ENCODE measurements around the gene TTC7B. TPM values are rescaled to one million over a fixed set of nuclear protein-coding genes. Genes with fewer than 3 reads are reported as not detected.

TTC7B gene
- total and polyA plus RNA-seq, 2 of the 13 experiments (the other 11 are each of a cell fraction or from before 2014, with no cell fraction given) = 1.3 to 3.2 TPM

DNA sequence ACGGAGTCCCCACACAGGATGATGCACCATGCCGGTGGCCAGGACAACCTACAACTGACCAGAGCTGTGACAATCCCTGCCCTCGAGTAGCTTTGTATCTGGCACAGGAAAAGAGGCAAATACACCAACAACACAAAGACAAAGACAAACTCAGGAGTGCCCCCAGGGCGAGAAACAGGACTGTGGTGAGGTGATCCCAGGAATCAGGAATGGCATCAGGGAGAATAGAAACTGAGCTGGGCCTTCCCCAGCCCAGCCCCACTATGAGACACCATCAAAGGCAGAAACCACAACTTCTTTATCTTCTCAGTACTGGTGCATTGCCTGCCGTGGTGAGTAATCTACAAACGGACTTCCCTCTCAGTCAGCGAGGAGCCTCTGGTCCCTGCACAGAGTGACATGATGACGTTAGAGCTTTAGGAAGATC, 157.7 kb downstream of the TTC7B start:
- POLR2A ChIA-PET = no interaction called here
- intact Hi-C loops (cut with micrococcal nuclease; ENCODE audit: unreplicated experiment) = no loop called here
- H3K36me3 ChIP-seq (replicated peaks in 1 of 2; ENCODE audit: control insufficient read depth in 1 of 2, insufficient read depth in 2 of 2, low read length in 2 of 2) = no peaks in the 10 kb centered on the region
- H2AFZ ChIP-seq (ENCODE audit: low read length) = no peak overlapping the region
- no peak overlapping the region for H3K4me2 ChIP-seq (ENCODE audit: low read depth, low read length)
- no peaks in the 10 kb centered on the region for H3K27me3 ChIP-seq (ENCODE audit: control insufficient read depth in 1 of 2, insufficient read depth in 2 of 2, low read length in 2 of 2)
- 27% methylated on average over 8 of the region's 8 CpGs for WGBS (ENCODE audit: low lambda C conversion rate)
- in situ Hi-C loops (cut with HindIII; ENCODE audit: extremely low pct_ligation_motif_present, low pct_unique_long_range_greater_than_20kb) = no loop called here
- H3K4me3 ChIP-seq (replicated peaks in 1 of 3; ENCODE audit: insufficient read depth in 1 of 3, low read depth in 2 of 3, low read length in 3 of 3) = no peak overlapping the region
- H3K27ac ChIP-seq (ENCODE audit: extremely low read length, insufficient read depth, low read length) = no peak overlapping the region
- FAIRE-seq (no peak), DNase-seq (ENCODE audit: low spot score) (no peak), ATAC-seq (no peak)
- H3K79me2 ChIP-seq (ENCODE audit: insufficient read depth, low read length) = no peaks in the 10 kb centered on the region
- no peaks in the 10 kb centered on the region for H3K9me3 ChIP-seq (ENCODE audit: low read length)
- BruUV-seq (replicated peaks) = no TSS peak
- CTCF ChIA-PET (ENCODE audit: low intra/inter-chr PET ratio, low total read pairs) = no interaction called here
- no peaks in the 10 kb centered on the region for H4K20me1 ChIP-seq (ENCODE audit: insufficient read depth, low read length)
- H3K4me1 ChIP-seq (ENCODE audit: insufficient read depth, low read length) = peaks cover 12% of the 10 kb centered on the region
- H3K9ac ChIP-seq (ENCODE audit: insufficient read depth, low read depth, low read length) = no peak overlapping the region
- no peak for TF ChIP-seq ZNF550 (CRISPR knock-in tag; IDR thresholded peaks at IDR 0.05; ENCODE audit: borderline replicate concordance)
- no peak for TF ChIP-seq ZNF17 (CRISPR knock-in tag; IDR thresholded peaks at IDR 0.05)
- TF ChIP-seq ZNF672 (CRISPR knock-in tag; IDR thresholded peaks at IDR 0.05) = no peak
- TF ChIP-seq ZNF776 (CRISPR knock-in tag; IDR thresholded peaks at IDR 0.05) = no peak
- no peak for TF ChIP-seq ZFP90 (CRISPR knock-in tag; IDR thresholded peaks at IDR 0.05; ENCODE audit: borderline replicate concordance)
- TF ChIP-seq SOX13 (IDR thresholded peaks at IDR 0.05) = no peak
- TF ChIP-seq SOX13 (CRISPR knock-in tag; conservative IDR thresholded peaks at IDR 0.05 in 1 of 2, IDR thresholded peaks at IDR 0.05 in 1 of 2) = no peak
- TF ChIP-seq, protein P1, sequence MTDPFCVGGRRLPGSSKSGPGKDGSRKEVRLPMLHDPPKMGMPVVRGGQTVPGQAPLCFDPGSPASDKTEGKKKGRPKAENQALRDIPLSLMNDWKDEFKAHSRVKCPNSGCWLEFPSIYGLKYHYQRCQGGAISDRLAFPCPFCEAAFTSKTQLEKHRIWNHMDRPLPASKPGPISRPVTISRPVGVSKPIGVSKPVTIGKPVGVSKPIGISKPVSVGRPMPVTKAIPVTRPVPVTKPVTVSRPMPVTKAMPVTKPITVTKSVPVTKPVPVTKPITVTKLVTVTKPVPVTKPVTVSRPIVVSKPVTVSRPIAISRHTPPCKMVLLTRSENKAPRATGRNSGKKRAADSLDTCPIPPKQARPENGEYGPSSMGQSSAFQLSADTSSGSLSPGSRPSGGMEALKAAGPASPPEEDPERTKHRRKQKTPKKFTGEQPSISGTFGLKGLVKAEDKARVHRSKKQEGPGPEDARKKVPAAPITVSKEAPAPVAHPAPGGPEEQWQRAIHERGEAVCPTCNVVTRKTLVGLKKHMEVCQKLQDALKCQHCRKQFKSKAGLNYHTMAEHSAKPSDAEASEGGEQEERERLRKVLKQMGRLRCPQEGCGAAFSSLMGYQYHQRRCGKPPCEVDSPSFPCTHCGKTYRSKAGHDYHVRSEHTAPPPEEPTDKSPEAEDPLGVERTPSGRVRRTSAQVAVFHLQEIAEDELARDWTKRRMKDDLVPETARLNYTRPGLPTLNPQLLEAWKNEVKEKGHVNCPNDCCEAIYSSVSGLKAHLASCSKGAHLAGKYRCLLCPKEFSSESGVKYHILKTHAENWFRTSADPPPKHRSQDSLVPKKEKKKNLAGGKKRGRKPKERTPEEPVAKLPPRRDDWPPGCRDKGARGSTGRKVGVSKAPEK (CRISPR knock-in tag; IDR thresholded peaks at IDR 0.05; ENCODE audit: borderline replicate concordance) = no peak
- TF ChIP-seq POLR2A (IDR thresholded peaks at IDR 0.05; ENCODE audit: insufficient read depth in 1 of 2, low read depth in 2 of 2, low read length in 2 of 2) = no peak
- no peak for TF ChIP-seq ZNF496 (CRISPR knock-in tag; IDR thresholded peaks at IDR 0.05; ENCODE audit: insufficient replicate concordance)
- TF ChIP-seq TGIF2 (CRISPR knock-in tag; IDR thresholded peaks at IDR 0.05) = no peak
- TF ChIP-seq ZNF790 (CRISPR knock-in tag; IDR thresholded peaks at IDR 0.05; ENCODE audit: borderline replicate concordance) = no peak
- TF ChIP-seq, protein P2, sequence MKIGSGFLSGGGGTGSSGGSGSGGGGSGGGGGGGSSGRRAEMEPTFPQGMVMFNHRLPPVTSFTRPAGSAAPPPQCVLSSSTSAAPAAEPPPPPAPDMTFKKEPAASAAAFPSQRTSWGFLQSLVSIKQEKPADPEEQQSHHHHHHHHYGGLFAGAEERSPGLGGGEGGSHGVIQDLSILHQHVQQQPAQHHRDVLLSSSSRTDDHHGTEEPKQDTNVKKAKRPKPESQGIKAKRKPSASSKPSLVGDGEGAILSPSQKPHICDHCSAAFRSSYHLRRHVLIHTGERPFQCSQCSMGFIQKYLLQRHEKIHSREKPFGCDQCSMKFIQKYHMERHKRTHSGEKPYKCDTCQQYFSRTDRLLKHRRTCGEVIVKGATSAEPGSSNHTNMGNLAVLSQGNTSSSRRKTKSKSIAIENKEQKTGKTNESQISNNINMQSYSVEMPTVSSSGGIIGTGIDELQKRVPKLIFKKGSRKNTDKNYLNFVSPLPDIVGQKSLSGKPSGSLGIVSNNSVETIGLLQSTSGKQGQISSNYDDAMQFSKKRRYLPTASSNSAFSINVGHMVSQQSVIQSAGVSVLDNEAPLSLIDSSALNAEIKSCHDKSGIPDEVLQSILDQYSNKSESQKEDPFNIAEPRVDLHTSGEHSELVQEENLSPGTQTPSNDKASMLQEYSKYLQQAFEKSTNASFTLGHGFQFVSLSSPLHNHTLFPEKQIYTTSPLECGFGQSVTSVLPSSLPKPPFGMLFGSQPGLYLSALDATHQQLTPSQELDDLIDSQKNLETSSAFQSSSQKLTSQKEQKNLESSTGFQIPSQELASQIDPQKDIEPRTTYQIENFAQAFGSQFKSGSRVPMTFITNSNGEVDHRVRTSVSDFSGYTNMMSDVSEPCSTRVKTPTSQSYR (CRISPR knock-in tag; IDR thresholded peaks at IDR 0.05; ENCODE audit: borderline replicate concordance) = no peak
